ENCODE data around the gene IBA57. TPM values are rescaled to one million over a fixed set of nuclear protein-coding genes. Genes with fewer than 3 reads are reported as not detected.

Gene IBA57
- total and polyA plus RNA-seq, 2 of the 8 experiments (the other 6 are each of a cell fraction or from before 2014, with no cell fraction given): 2.6 to 5.9 TPM

- CTCF ChIA-PET (ENCODE audit: partially characterized antibody): interaction anchor here (0.6 to 3.2 kb wide), 13 partner anchors 8 to 178 kb away, joined by 3 to 14 read pairs (median 3); no protein-coding TSS in a partner anchor
- no peak for FAIRE-seq
Measured at GRCh38 chr1:228180271-228180958, 14.8 kb downstream of the IBA57 start.

More at GRCh38 chr1:228180271-228180958, 14.8 kb downstream of the IBA57 start:
- no peak overlapping the region for H2BK5ac ChIP-seq (ENCODE audit: low read depth, low read length)
- H2AFZ ChIP-seq (ENCODE audit: low read length): no peak overlapping the region
- H3K4me2 ChIP-seq (ENCODE audit: insufficient read depth in 1 of 2, low read depth in 2 of 2, low read length in 2 of 2): no peak overlapping the region
- no peak overlapping the region for H3K27ac ChIP-seq (ENCODE audit: low read depth, low read length)
- DNase-seq (ENCODE audit: low read depth in 1 of 2, low spot score in 2 of 2): no peak
- no peak for TF ChIP-seq SP2 (IDR thresholded peaks at IDR 0.05; ENCODE audit: low read length)
- TF ChIP-seq, protein P1, sequence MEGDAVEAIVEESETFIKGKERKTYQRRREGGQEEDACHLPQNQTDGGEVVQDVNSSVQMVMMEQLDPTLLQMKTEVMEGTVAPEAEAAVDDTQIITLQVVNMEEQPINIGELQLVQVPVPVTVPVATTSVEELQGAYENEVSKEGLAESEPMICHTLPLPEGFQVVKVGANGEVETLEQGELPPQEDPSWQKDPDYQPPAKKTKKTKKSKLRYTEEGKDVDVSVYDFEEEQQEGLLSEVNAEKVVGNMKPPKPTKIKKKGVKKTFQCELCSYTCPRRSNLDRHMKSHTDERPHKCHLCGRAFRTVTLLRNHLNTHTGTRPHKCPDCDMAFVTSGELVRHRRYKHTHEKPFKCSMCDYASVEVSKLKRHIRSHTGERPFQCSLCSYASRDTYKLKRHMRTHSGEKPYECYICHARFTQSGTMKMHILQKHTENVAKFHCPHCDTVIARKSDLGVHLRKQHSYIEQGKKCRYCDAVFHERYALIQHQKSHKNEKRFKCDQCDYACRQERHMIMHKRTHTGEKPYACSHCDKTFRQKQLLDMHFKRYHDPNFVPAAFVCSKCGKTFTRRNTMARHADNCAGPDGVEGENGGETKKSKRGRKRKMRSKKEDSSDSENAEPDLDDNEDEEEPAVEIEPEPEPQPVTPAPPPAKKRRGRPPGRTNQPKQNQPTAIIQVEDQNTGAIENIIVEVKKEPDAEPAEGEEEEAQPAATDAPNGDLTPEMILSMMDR (IDR thresholded peaks at IDR 0.05; ENCODE audit: control extremely low read depth in 1 of 3, insufficient read depth in 1 of 3, low read depth in 1 of 3, low read length in 3 of 3): peak in 2 of 3 experiments; percentile 39 to 53; a peak in 3 of 4 replicates
- no peak for TF ChIP-seq HDAC6 (IDR thresholded peaks at IDR 0.05; ENCODE audit: low read depth, low read length)
- no peak for TF ChIP-seq NRF1 (IDR thresholded peaks at IDR 0.05; ENCODE audit: low read depth, low read length)
- no peak overlapping the region for H3K14ac ChIP-seq (ENCODE audit: insufficient read length)
- no peak overlapping the region for H4K5ac ChIP-seq (ENCODE audit: insufficient read length, low read depth, low read length)
- no peaks in the 10 kb centered on the region; a peak in 1 of 7 replicates for H3K27me3 ChIP-seq (replicated peaks in 1 of 4; ENCODE audit: control insufficient read depth in 3 of 4, extremely low read depth in 1 of 4, insufficient read depth in 3 of 4, low read length in 3 of 4)
- no peaks in the 10 kb centered on the region for H3K4me1 ChIP-seq (replicated peaks in 1 of 4; ENCODE audit: control insufficient read depth in 3 of 4, insufficient read depth in 4 of 4, low read length in 3 of 4)
- no peak overlapping the region for H2AK5ac ChIP-seq (ENCODE audit: low read depth, low read length)
- 68% methylated on average over 4 of the region's 4 CpGs; no CpG with 5 or more reads in 1 of the 2 experiments for WGBS, 2 experiments (ENCODE audit: extremely low coverage in 1 of 2, insufficient coverage in 1 of 2, insufficient read length in 1 of 2, insufficient replicate concordance in 2 of 2, low coverage in 1 of 2, low lambda C conversion rate in 2 of 2, missing lambda C conversion rate in 1 of 2)
- no peak overlapping the region for H3K4me3 ChIP-seq (ENCODE audit: extremely low read depth in 1 of 4, insufficient read depth in 2 of 4, low read depth in 3 of 4, low read length in 4 of 4)
- no peaks in the 10 kb centered on the region for H3K23me2 ChIP-seq (ENCODE audit: low read depth, low read length)
- H4K91ac ChIP-seq (replicated peaks; ENCODE audit: insufficient read length, low read length): no peak overlapping the region
- H2BK20ac ChIP-seq (ENCODE audit: low read length): no peak overlapping the region
- H3K79me2 ChIP-seq (ENCODE audit: control insufficient read depth in 1 of 2, insufficient read depth in 2 of 2, low read length in 2 of 2): no peaks in the 10 kb centered on the region
- H4K8ac ChIP-seq (ENCODE audit: extremely low read depth, insufficient read depth, low read length): no peak overlapping the region
- H3K9ac ChIP-seq (replicated peaks in 1 of 4; ENCODE audit: extremely low read depth in 1 of 4, low read depth in 3 of 4, low read length in 3 of 4): no peak overlapping the region
- no peak overlapping the region for H2BK120ac ChIP-seq (replicated peaks; ENCODE audit: low read depth, low read length)
- H3K18ac ChIP-seq (ENCODE audit: extremely low read depth, low read length): no peak overlapping the region
- no peak overlapping the region for H3K56ac ChIP-seq (replicated peaks; ENCODE audit: insufficient read length, low read depth, low read length)
- H3K9me3 ChIP-seq (ENCODE audit: insufficient read depth in 2 of 2, low read depth in 1 of 2, low read length in 1 of 2): no peaks in the 10 kb centered on the region
- no peak overlapping the region for H2BK12ac ChIP-seq (ENCODE audit: low read depth, low read length)
- no peak overlapping the region for H3K4ac ChIP-seq (replicated peaks; ENCODE audit: insufficient read length, low read depth, low read length)
- H3K23ac ChIP-seq (ENCODE audit: insufficient read length): no peak overlapping the region
- POLR2A ChIA-PET (ENCODE audit: partially characterized antibody): no interaction called here
- H4K20me1 ChIP-seq (replicated peaks in 1 of 2; ENCODE audit: control insufficient read depth in 1 of 2, insufficient read depth in 2 of 2, low read length in 2 of 2): peaks cover 0 to 1% of the 10 kb centered on the region in 2 experiments
- H3K79me1 ChIP-seq (ENCODE audit: low read depth, low read length): peaks cover 2% of the 10 kb centered on the region; the same call in 1 of the 2 replicates
- H2BK15ac ChIP-seq (ENCODE audit: low read length): no peak overlapping the region
- H3K36me3 ChIP-seq (ENCODE audit: control insufficient read depth in 2 of 4, insufficient read depth in 4 of 4, low read length in 3 of 4): no peaks in the 10 kb centered on the region
